HepG2 (cell line): ENCODE results near the gene NSMCE4A. TPM values are rescaled to one million over a fixed set of nuclear protein-coding genes. Genes with fewer than 3 reads are reported as not detected.
A peak's percentile ranks its signal among the peaks of the same experiment; 100 is the strongest.

ENCODE experiments used
- HNF4G ChIP-seq, 2 experiments: sonication (generic) in 1 of 2; formaldehyde crosslinking in 1 of 2; IDR thresholded peaks; 2 replicates each; pipeline versions ENCODE4 v1.4.0 to v1.6.1; 2011 to 2020; ENCODE audit warnings: borderline replicate concordance in 2 of 2, low read depth in 2 of 2, mild to moderate bottlenecking in 2 of 2, low read length in 1 of 2, missing genetic modification reagents in 1 of 2, moderate library complexity in 1 of 2
- HOXA3 ChIP-seq: sonication (generic); formaldehyde crosslinking; IDR thresholded peaks from 2 replicates; pipeline ENCODE4 v1.5.0; 2020; ENCODE audit warnings: missing genetic modification reagents
- ISL2 ChIP-seq: sonication (generic); formaldehyde crosslinking; IDR thresholded peaks from 2 replicates; pipeline ENCODE4 v1.5.0; 2020; ENCODE audit warnings: missing genetic modification reagents
- KDM5B ChIP-seq: sonication (generic); formaldehyde crosslinking; IDR thresholded peaks from 2 replicates; pipeline ENCODE4 v1.4.0; 2020; ENCODE audit warnings: missing genetic modification reagents, mild to moderate bottlenecking, borderline replicate concordance
- MTF2 ChIP-seq: sonication (generic); formaldehyde crosslinking; IDR thresholded peaks from 2 replicates; pipeline ENCODE4 v1.5.0; 2020; ENCODE audit warnings: missing genetic modification reagents, borderline replicate concordance
- MYC ChIP-seq: sonication (generic); formaldehyde crosslinking; IDR thresholded peaks from 2 replicates; pipeline ENCODE4 v1.9.0; 2021; ENCODE audit warnings: missing genetic modification reagents, borderline replicate concordance
- NAIF1 ChIP-seq: sonication (generic); formaldehyde crosslinking; IDR thresholded peaks from 2 replicates; pipeline ENCODE4 v1.5.0; 2020; ENCODE audit warnings: mild to moderate bottlenecking, missing genetic modification reagents, borderline replicate concordance
- PAX8 ChIP-seq: sonication (generic); formaldehyde crosslinking; IDR thresholded peaks from 2 replicates; pipeline ENCODE4 v1.8.0; 2022; ENCODE audit warnings: mild to moderate bottlenecking, missing genetic modification reagents, borderline replicate concordance
- RERE ChIP-seq: IDR thresholded peaks from 2 replicates; pipeline ENCODE4 v1.6.1; 2016; ENCODE audit warnings: low read depth, missing genetic modification reagents, missing compliant biosample characterization
- RFXAP ChIP-seq: sonication (generic); formaldehyde crosslinking; IDR thresholded peaks from 2 replicates; pipeline ENCODE4 v1.4.0; 2020; ENCODE audit warnings: missing genetic modification reagents, borderline replicate concordance
- SNRNP70 ChIP-seq: fragments of 200-400 bp; formaldehyde crosslinking; IDR thresholded peaks from 2 replicates; pipeline ENCODE4 v1.6.1; 2017; ENCODE audit warnings: mild to moderate bottlenecking, low read depth, low read length, moderate library complexity
- SP5 ChIP-seq: IDR thresholded peaks from 2 replicates; pipeline ENCODE4 v1.6.1; 2016; ENCODE audit warnings: low read depth, borderline replicate concordance
- TAF15 ChIP-seq: fragments of 200-400 bp; formaldehyde crosslinking; IDR thresholded peaks from one replicate; pipeline ENCODE4 v1.6.1; 2018; ENCODE audit warnings: mild to moderate bottlenecking, low read depth, low read length; ENCODE audit not compliant: poor library complexity, severe bottlenecking
- ZBED4 ChIP-seq: sonication (generic); formaldehyde crosslinking; IDR thresholded peaks from 2 replicates; pipeline ENCODE4 v1.4.0; 2020; ENCODE audit warnings: missing genetic modification reagents, borderline replicate concordance
- ZMYM4 ChIP-seq: sonication (generic); formaldehyde crosslinking; IDR thresholded peaks from 2 replicates; pipeline ENCODE4 v1.8.1; 2023; ENCODE audit warnings: mild to moderate bottlenecking, missing genetic modification reagents
- ZNF280D ChIP-seq: sonication (generic); formaldehyde crosslinking; IDR thresholded peaks from 2 replicates; pipeline ENCODE4 v1.5.1; 2020; ENCODE audit warnings: mild to moderate bottlenecking, missing genetic modification reagents
- ZNF335 ChIP-seq: sonication (generic); formaldehyde crosslinking; IDR thresholded peaks from 2 replicates; pipeline ENCODE4 v1.4.0; 2020; ENCODE audit warnings: missing genetic modification reagents
- polyA plus RNA-seq, 8 experiments: library from polyadenylated mRNA; depleted of rRNA in 3 of 8; stranded (reverse) in 7 of 8; unstranded in 1 of 8; fragments of >200 nt; fragmentation: Illumina TruSeq in 4 of 8; extraction: Trizol in 4 of 8; gene quantifications; 2 replicates each; pipeline versions ENCODE4 v1.2.1 to v1.2.3, GENCODE V29; 2011 to 2016; ENCODE audit warnings: low read depth in 4 of 8, missing spikeins in 1 of 8, mixed read lengths in 1 of 8; ENCODE audit not compliant: insufficient read depth in 1 of 8
- total RNA-seq, 5 experiments: library from RNA; depleted of rRNA; stranded (reverse); fragments of >200 nt; fragmentation: Illumina TruSeq; extraction: Trizol; gene quantifications; 2 replicates each; pipeline ENCODE4 v1.2.3, GENCODE V29; 2016; ENCODE audit warnings: low read depth in 1 of 5

Gene NSMCE4A
- total and polyA plus RNA-seq, 2 of the 13 experiments (the other 11 are each of a cell fraction or from before 2014, with no cell fraction given), result 61.1 to 91.6 TPM

- TF ChIP-seq MYC (CRISPR knock-in tag) (peak; percentile 44; the same call in 1 of the 2 replicates), ZMYM4 (CRISPR knock-in tag) (no peak), PAX8 (CRISPR knock-in tag) (no peak), ZNF335 (CRISPR knock-in tag) (no peak), SNRNP70 (no peak), MTF2 (no peak), RFXAP (CRISPR knock-in tag) (0 out of 2 replicates have a peak, but pooled peaks have one; percentile 27), SP5 (CRISPR knock-in tag) (no peak), ISL2 (CRISPR knock-in tag) (0 out of 2 replicates have a peak, but pooled peaks have one; percentile 16), HOXA3 (CRISPR knock-in tag) (peak; percentile 61), HNF4G (IDR thresholded peaks at IDR 0.05; ENCODE audit: borderline replicate concordance, low read depth, low read length) (no peak), HNF4G (CRISPR knock-in tag; IDR thresholded peaks at IDR 0.05; ENCODE audit: borderline replicate concordance, low read depth) (peak; percentile 59; the same call in 1 of the 2 replicates), KDM5B (no peak), NAIF1 (CRISPR knock-in tag) (no peak), ZBED4 (CRISPR knock-in tag) (peak; percentile 70), ZNF280D (no peak), RERE (CRISPR knock-in tag) (no peak), TAF15 (no peak)
Measured at GRCh38 chr10:122013311-122013780, 38.3 kb upstream of the NSMCE4A start (continued).
